Activated naive CD8-positive, alpha-beta T cell treated with anti-CD3 and anti-CD28 coated beads for 36 hours (primary cell): Measurements from ENCODE around the gene DUS2. TPM values are rescaled to one million over a fixed set of nuclear protein-coding genes. Genes with fewer than 3 reads are reported as not detected.

ENCODE experiments used
- DNase-seq: peaks from one replicate; pipeline ENCODE4 v3.0.0; 2021
- H3K27ac Mint-ChIP-seq: one replicate; pipeline ENCODE4 v1.8.0; 2022; ENCODE audit warnings: mild to moderate bottlenecking, moderate library complexity, mixed read lengths
- H3K27me3 Mint-ChIP-seq: one replicate; pipeline ENCODE4 v1.8.0; 2022; ENCODE audit warnings: mild to moderate bottlenecking, mixed read lengths
- H3K36me3 Mint-ChIP-seq: one replicate; pipeline ENCODE4 v1.8.0; 2021; ENCODE audit warnings: mild to moderate bottlenecking, mixed read lengths
- H3K4me1 Mint-ChIP-seq: one replicate; pipeline ENCODE4 v1.8.0; 2021; ENCODE audit warnings: mixed read lengths
- H3K4me3 Mint-ChIP-seq: one replicate; pipeline ENCODE4 v1.8.0; 2022; ENCODE audit warnings: mild to moderate bottlenecking, moderate library complexity, mixed read lengths
- H3K9me3 Mint-ChIP-seq: one replicate; pipeline ENCODE4 v1.8.0; 2022; ENCODE audit warnings: mixed read lengths
- total RNA-seq, 2 experiments: library from RNA; stranded (reverse); gene quantifications; one replicate each; pipeline ENCODE4 v1.2.3, GENCODE V29; 2021

Gene DUS2
- 10 to 100 TPM; 34.6 to 39.1 TPM for total RNA-seq

GRCh38 chr16:68022728-68023537, at the start of gene DUS2, which contains the start of gene DDX28:
TSS of gene DUS2 (plus strand) at chr16:68023284. CDS start at chr16:68038024, 14,740 bp downstream.
TSS of gene DDX28 (minus strand) at chr16:68023232. CDS start at chr16:68023202, 30 bp downstream.
- DNase-seq, result peak; percentile 93
- H3K27ac Mint-ChIP-seq, result peak within 1 kb of the TSS; percentile 99
- no peaks in the 10 kb centered on the region for H3K9me3 Mint-ChIP-seq
- H3K36me3 Mint-ChIP-seq, result peaks cover 45% of the 10 kb centered on the region
- peak within 1 kb of the TSS; percentile 99 for H3K4me3 Mint-ChIP-seq
- peaks cover 29% of the 10 kb centered on the region for H3K4me1 Mint-ChIP-seq
- no peaks in the 10 kb centered on the region for H3K27me3 Mint-ChIP-seq

DNA sequence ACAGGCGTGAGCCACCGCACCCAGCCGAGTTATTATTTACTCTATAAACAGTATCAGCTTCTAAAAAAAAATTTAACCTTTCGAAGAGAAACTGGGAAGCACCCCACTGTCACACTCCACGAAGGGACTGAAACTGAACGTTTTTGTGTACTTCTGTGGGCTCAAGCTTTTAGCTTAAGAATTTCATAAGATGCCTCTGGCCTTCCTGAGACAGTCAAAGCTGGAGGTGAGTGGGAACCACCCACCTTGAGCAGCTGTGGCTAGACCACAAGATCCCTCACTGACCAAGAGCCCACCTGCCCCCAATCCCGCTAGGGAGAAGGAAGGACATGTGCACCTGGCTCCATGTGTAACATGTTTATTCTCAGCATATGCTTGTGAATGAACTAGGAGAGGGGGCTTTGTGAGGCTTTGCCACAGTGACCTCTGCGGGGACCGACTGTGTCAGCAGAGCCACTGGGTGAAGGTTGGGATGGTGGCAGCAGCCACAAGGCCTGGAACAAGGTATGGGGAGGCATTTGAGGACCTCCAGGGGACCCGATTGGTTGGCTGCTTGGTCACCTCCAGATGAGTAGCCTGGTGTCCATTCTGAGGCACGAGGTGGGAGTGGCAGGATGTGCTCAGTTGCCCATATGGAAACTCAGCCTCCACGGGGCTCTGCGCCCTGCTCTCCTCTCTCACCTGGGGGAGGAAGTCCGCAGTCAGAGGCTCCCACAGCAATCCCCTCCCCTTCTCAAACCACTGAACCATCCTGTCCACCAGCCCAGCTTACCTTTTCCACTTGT, 47.6 kb upstream of the DUS2 start:
- Mint-ChIP-seq H3K9me3 (no peaks in the 10 kb centered on the region), H3K27me3 (peaks cover 1% of the 10 kb centered on the region), H3K27ac (no peak overlapping the region), H3K4me3 (no peak overlapping the region), H3K4me1 (peaks cover 5% of the 10 kb centered on the region), H3K36me3 (no peaks in the 10 kb centered on the region)
- DNase-seq, result no peak

DNA sequence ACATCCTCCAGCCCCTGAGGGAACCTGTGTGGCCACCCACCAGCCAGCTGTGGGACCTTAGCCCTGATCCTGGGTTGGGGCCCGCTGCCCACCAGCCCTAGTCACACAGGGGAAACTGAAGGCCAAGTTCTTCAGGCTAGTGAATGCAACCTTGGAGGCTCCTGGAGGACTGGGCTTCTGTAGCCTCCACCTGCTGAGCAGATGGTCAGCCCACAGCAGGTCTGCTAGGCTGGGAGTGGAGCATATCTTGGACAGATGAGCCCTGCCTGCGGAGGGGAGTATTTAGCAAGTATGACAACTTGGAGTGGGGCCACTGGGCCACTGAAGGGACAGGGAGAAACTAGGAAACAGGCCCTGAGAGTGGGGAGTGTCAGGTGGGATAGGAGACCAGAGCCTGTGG, 46.9 kb upstream of the DUS2 start:
- Mint-ChIP-seq H3K36me3 (no peaks in the 10 kb centered on the region), H3K9me3 (no peaks in the 10 kb centered on the region), H3K27me3 (peaks cover 3% of the 10 kb centered on the region), H3K27ac (no peak overlapping the region), H3K4me1 (peaks cover 5% of the 10 kb centered on the region), H3K4me3 (no peak overlapping the region)
- DNase-seq, result no peak

DNA sequence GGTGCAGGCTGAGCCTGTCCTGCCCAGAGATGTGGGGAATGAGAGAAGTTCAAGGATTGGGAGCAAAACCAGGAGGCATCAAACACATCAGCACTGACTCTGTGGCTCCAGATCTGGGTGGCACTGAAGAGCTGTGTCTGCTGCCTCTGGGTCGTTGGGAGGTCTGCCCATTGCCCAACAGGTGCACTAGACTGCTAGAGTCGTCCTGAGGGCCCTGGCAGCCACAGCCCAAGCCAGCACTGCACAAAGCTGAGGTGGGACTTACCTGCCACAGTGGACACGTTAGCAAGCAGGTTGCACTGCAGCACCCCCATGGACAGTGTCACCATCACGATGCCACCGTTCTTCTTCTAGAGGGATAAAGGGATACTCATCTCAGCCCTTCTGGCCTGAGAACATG, 46.1 kb upstream of the DUS2 start:
- Mint-ChIP-seq H3K27ac (no peak overlapping the region), H3K36me3 (no peaks in the 10 kb centered on the region), H3K4me1 (peaks cover 5% of the 10 kb centered on the region), H3K4me3 (no peak overlapping the region), H3K27me3 (peaks cover 3% of the 10 kb centered on the region), H3K9me3 (no peaks in the 10 kb centered on the region)
- no peak for DNase-seq

DNA sequence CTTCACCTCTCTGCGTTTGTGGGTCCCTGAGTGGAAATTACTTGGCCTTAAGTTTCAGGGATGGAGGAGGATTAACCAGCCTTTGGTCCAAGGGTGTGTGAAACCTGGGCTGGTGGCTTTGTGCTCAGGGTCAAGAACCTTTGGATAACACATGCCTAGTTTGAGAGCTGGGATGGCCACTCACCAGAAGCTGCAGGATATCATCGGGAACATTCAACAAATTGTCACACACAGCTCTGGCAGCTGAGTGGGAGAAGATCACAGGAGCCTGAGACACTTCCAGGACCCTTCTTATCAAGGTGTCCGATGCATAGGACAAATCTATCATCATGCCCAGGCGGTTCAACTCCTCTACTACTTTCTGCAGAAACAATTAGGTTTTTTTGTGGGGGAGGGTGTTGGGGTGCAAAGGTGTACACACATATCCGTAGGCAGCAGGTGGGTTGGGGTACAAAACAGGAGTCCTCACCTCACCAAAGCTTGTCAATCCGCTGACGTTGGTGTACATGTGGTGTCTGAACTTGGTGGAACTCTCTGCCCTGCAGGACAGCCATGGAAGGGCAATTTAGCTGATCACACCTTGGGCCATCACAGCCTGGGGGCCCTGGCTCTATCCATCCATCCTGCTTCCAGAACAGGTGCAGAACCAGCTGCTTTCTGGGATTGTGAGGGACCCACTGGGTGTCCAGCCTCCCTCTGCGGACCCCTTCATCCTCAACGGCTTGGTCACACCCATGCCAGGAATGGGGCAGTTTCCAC, 45.4 kb upstream of the DUS2 start:
- Mint-ChIP-seq H3K36me3 (no peaks in the 10 kb centered on the region), H3K27ac (no peak overlapping the region), H3K4me3 (no peak overlapping the region), H3K4me1 (peaks cover 5% of the 10 kb centered on the region), H3K27me3 (peaks cover 3% of the 10 kb centered on the region), H3K9me3 (no peaks in the 10 kb centered on the region)
- no peak for DNase-seq

DNA sequence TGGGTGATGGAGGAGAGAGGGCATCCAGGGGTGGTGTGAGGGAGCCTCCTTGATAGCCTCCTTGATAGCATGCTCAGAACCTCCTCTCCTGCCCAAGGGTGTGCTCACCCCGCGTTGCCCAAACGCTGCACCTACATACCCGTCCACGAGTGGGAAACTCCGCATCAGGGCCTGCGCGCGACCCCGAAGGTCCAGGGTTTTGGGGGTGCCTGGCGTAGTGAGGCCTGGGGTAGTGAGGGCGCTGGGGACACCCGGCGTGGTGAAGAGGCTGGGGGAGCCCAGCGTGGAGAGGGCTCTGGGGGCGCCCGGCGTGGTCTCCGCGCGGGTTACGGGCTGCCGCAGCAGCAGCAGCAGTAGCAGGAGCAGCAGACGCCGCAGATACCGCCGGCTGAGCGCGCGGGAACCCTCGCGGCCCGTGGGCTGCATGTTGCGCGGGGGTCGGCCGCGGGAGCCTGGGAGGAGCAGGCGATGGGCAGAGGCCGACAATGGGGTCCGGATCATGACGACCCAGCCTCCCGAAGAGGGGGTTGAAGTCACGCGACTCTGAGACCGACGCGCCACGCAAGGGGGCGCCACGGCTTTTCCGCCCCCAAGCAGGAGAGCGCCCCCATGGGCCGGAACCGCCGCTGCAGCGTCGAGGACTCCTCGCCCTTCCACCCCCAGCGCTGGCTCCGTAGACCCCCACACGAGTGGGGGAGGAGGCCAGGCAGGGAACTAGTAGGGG, 43.0 kb upstream of the DUS2 start, which contains the start of gene DPEP3:
Gene DPEP3 (minus strand): TSS at position 545 of the 724 bp plus-strand sequence. CDS start 119 bp downstream, at position 426.
- Mint-ChIP-seq H3K27me3 (peaks cover 3% of the 10 kb centered on the region), H3K36me3 (no peaks in the 10 kb centered on the region), H3K27ac (no peak within 1 kb of the TSS), H3K4me1 (peaks cover 23% of the 10 kb centered on the region), H3K4me3 (no peak within 1 kb of the TSS), H3K9me3 (no peaks in the 10 kb centered on the region)
- DNase-seq, result peak; percentile 38

- H3K36me3 Mint-ChIP-seq, result no peaks in the 10 kb centered on the region
- no peak for DNase-seq
- H3K9me3 Mint-ChIP-seq, result no peaks in the 10 kb centered on the region
- H3K27ac Mint-ChIP-seq, result no peak overlapping the region
- H3K27me3 Mint-ChIP-seq, result peaks cover 3% of the 10 kb centered on the region
- no peak overlapping the region for H3K4me3 Mint-ChIP-seq
- H3K4me1 Mint-ChIP-seq, result peaks cover 19% of the 10 kb centered on the region
These were observed 40.9 kb upstream of the DUS2 start for GRCh38 chr16:67982011-67982696.

DNA sequence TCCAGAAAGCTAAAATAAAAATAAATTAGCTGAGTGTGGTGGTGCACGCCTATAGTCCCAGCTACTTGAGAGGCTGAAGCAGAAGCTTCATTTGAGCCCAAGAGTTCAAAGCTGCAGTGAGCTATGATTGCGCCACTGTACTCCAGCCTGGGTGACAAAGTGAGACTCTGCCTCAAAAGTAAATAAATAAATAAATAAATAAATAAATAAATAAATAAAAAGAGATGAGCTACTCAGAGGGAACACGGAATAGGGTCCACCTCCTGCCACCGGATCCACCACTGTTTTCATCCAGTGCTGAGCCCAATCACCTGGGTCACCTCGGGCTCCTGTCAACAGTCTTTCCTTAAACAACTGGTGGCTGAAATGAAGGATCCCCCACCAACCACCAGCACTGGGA, 36.1 kb upstream of the DUS2 start:
- no peak for DNase-seq
- Mint-ChIP-seq H3K27ac (no peak overlapping the region), H3K4me3 (no peak overlapping the region), H3K4me1 (peaks cover 18% of the 10 kb centered on the region), H3K36me3 (no peaks in the 10 kb centered on the region), H3K27me3 (no peaks in the 10 kb centered on the region), H3K9me3 (no peaks in the 10 kb centered on the region)

DNA sequence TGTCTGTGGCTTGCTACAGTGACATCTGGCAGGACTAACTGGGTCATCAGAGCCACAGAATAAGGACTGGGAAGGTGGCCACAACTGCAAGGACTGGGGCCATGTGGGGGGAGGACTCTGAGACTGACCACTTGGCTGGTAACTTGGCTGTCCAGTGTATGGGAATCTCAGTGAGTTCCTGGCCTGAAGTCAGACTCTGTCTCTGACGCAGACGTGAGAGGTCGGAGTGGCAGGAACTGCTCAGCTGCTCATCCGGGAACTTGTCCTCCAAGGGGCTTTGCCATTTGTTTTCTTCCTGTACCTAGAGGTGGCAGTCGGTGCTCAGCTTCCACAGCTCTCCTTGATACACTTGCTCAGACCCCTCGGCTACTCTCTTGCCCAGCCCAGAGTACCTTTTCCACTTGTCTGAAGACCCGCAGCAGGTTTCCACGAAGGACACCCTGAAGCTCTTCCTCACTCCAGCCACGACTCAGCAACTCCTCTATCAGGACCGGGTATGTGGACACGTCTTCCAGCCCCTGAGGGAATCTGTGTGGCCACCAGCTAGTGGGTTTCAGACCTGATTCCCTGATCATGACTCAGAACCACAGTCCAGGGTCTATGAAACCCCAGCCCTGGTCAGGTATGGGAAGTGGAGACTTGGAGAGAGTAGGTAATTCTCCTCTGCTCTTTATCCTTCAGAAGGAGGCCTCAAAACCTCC, 35.5 kb upstream of the DUS2 start:
- Mint-ChIP-seq H3K4me3 (no peak overlapping the region), H3K9me3 (no peaks in the 10 kb centered on the region), H3K4me1 (peaks cover 22% of the 10 kb centered on the region), H3K36me3 (no peaks in the 10 kb centered on the region), H3K27ac (no peak overlapping the region), H3K27me3 (no peaks in the 10 kb centered on the region)
- DNase-seq, result no peak

DNA sequence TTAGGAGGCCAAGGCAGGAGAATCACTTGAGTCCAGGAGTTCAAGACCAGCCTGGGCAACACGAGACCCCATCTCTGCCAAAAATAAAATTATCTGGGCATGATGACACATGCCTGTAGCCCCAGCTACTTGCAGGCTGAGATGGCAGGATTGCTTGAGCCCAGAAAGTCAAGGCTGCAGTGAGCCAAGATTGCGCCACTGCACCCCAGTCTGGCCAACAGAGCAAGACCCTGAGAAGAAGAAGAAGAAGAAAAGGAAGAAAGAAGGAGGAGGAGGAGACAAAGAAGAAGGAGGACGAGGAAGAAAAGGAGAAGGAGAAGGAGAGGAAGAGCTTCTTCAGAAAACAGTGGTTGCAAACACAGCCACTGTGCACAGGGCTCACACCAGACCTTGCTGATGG, 34.4 kb upstream of the DUS2 start:
- Mint-ChIP-seq H3K27me3 (no peaks in the 10 kb centered on the region), H3K27ac (no peak overlapping the region), H3K36me3 (no peaks in the 10 kb centered on the region), H3K4me1 (peaks cover 22% of the 10 kb centered on the region), H3K9me3 (no peaks in the 10 kb centered on the region), H3K4me3 (no peak overlapping the region)
- DNase-seq, result no peak

DNA sequence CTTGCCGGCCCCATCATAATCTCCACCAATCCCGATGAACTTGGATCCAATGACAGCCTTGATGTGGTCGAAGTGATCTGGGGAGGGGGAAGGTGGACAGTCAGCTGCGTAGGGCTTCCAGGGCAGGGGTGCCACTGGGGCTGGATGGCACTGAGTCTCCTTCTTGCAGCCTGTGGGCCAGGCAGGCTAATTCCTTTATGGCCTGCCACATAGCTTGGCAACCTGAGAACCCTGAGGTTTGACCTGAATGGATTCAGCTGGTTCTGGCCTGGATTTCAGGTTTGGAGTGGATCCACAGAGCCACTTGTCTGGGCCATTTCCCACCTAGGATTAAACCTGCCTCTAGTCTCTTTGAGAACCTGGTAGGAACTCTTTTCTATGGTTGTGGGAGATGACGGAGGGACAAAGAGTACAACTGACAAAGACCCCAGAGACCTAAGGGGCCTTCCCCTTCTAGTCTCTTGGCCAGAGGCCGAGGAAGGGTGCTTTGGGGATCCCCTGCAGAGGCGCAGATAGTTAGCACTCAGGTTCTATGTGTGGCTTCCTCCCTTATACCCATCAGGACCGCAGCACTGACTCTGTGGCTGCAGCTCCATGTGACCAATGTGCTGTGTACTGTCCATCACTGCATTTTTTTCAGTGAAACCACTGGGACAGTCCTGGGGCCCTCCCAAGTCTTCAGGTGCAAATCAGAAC, 33.6 kb upstream of the DUS2 start:
- H3K4me1 Mint-ChIP-seq, result peaks cover 17% of the 10 kb centered on the region
- H3K27me3 Mint-ChIP-seq, result no peaks in the 10 kb centered on the region
- no peaks in the 10 kb centered on the region for H3K9me3 Mint-ChIP-seq
- no peak overlapping the region for H3K27ac Mint-ChIP-seq
- no peak for DNase-seq
- H3K4me3 Mint-ChIP-seq, result no peak overlapping the region
- no peaks in the 10 kb centered on the region for H3K36me3 Mint-ChIP-seq

GRCh38 chr16:67990018-67990386, 33.1 kb upstream of the DUS2 start:
- no peak overlapping the region for H3K4me3 Mint-ChIP-seq
- H3K27ac Mint-ChIP-seq, result no peak overlapping the region
- no peaks in the 10 kb centered on the region for H3K36me3 Mint-ChIP-seq
- H3K4me1 Mint-ChIP-seq, result peaks cover 16% of the 10 kb centered on the region
- no peaks in the 10 kb centered on the region for H3K27me3 Mint-ChIP-seq
- no peak for DNase-seq
- H3K9me3 Mint-ChIP-seq, result no peaks in the 10 kb centered on the region

DNA sequence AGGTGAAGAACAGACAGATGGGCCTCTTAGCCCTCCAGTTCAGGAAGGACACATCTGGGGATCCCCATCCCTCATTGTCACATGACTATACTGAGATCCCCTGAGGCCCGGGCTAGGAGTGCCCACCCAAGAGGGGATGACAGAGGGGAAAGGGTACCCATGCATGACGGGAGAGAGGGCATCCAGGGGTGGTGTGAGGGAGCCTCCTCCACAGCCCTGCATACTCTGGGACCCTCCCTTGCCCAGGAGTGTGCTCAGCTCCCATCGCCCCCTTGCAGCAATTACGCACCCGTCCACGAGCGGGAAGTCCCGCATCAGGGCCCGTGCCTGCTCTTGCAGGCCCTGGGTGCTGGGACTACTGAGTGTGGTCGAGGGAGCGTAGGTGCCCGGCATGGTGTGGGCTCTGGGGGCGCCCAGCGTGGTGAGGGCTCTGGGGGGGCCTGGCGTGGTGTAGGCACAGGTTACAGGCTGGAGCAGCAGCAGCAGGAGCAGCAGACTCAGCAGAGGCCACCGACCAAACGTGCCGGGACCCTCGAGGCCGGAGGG, 30.4 kb upstream of the DUS2 start:
- Mint-ChIP-seq H3K4me3 (peak overlapping the region; percentile 4), H3K36me3 (peaks cover 7% of the 10 kb centered on the region), H3K27me3 (no peaks in the 10 kb centered on the region), H3K4me1 (peaks cover 30% of the 10 kb centered on the region), H3K9me3 (no peaks in the 10 kb centered on the region), H3K27ac (peak overlapping the region; percentile 73)
- DNase-seq, result no peak
